H1 (cell line): ENCODE measurements around the gene PSMD12. TPM values are rescaled to one million over a fixed set of nuclear protein-coding genes. Genes with fewer than 3 reads are reported as not detected.

ENCODE experiments used
- CTCF ChIA-PET: fragments of 300-600 bp; sonication (Branson Sonifier 250); formaldehyde crosslinking; loops from one replicate; lab custom pipeline; 2021; ENCODE audit not compliant: partially characterized antibody; lab: Charles Lee
- POLR2A ChIA-PET: fragments of 300-600 bp; sonication (Branson Sonifier 250); formaldehyde crosslinking; loops from one replicate; lab custom pipeline; 2021; ENCODE audit warnings: inconsistent platforms; ENCODE audit not compliant: partially characterized antibody; lab: Charles Lee
- DNase-seq, 2 experiments: peaks; one replicate each; pipeline versions ENCODE4 v3.0.0 to v3.0.0-alpha.2; 2010 to 2022; ENCODE audit warnings: low spot score in 2 of 2, low read depth in 1 of 2, mixed read lengths in 1 of 2
- FAIRE-seq: peaks from 2 replicates; lab custom pipeline; 2011; peaks lifted over from hg19 to GRCh38; lab: Jason Lieb, UNC
- H2AFZ ChIP-seq: 2 replicates; pipeline ENCODE4 v1.8.1; 2012; ENCODE audit warnings: low read length, inconsistent platforms
- H2AK5ac ChIP-seq: 2 replicates; pipeline ENCODE4 v1.6.1; 2013; ENCODE audit warnings: low read depth, low read length
- H2BK120ac ChIP-seq: replicated peaks from 2 replicates; pipeline ENCODE3; 2013; ENCODE audit warnings: low read depth, low read length, inconsistent platforms
- H2BK12ac ChIP-seq: 2 replicates; pipeline ENCODE4 v1.6.1; 2013; ENCODE audit warnings: low read depth, low read length
- H2BK15ac ChIP-seq: 2 replicates; pipeline ENCODE4 v1.6.1; 2013; ENCODE audit warnings: low read length
- H2BK20ac ChIP-seq: 2 replicates; pipeline ENCODE4 v1.6.1; 2013; ENCODE audit warnings: low read length
- H2BK5ac ChIP-seq: 2 replicates; pipeline ENCODE4 v1.6.1; 2013; ENCODE audit warnings: low read depth, low read length
- H3K14ac ChIP-seq: 2 replicates; pipeline ENCODE4 v1.6.1; 2013; ENCODE audit warnings: inconsistent platforms; ENCODE audit not compliant: insufficient read length
- H3K18ac ChIP-seq: 2 replicates; pipeline ENCODE4 v1.6.1; 2013; ENCODE audit warnings: low read length; ENCODE audit errors: extremely low read depth
- H3K23ac ChIP-seq: 2 replicates; pipeline ENCODE4 v1.6.1; 2013; ENCODE audit warnings: inconsistent platforms; ENCODE audit not compliant: insufficient read length
- H3K23me2 ChIP-seq: 2 replicates; pipeline ENCODE4 v1.6.1; 2013; ENCODE audit warnings: low read depth, low read length
- H3K27ac ChIP-seq: 2 replicates; pipeline ENCODE4 v1.6.1; 2011; ENCODE audit warnings: low read depth, low read length, inconsistent platforms
- H3K27me3 ChIP-seq, 4 experiments: replicated peaks in 1 of 4; 1 replicate in 1 of 4; 2 replicates in 3 of 4; pipeline versions ENCODE4 v1.6.1 to v1.8.1; 2011 to 2013; ENCODE audit warnings: low read length in 3 of 4, mild to moderate bottlenecking in 3 of 4, inconsistent platforms in 2 of 4, mixed read lengths in 2 of 4, moderate library complexity in 1 of 4; ENCODE audit not compliant: control insufficient read depth in 3 of 4, insufficient read depth in 3 of 4; ENCODE audit errors: extremely low read depth in 1 of 4
- H3K36me3 ChIP-seq, 4 experiments: 2 replicates each; pipeline versions ENCODE4 v1.6.1 to v1.8.1; 2011 to 2013; ENCODE audit warnings: mild to moderate bottlenecking in 4 of 4, low read length in 3 of 4, moderate library complexity in 2 of 4, control low read depth in 1 of 4, inconsistent platforms in 1 of 4; ENCODE audit not compliant: insufficient read depth in 4 of 4, control insufficient read depth in 2 of 4
- H3K4ac ChIP-seq: replicated peaks from 2 replicates; pipeline ENCODE3; 2013; ENCODE audit warnings: low read length, low read depth, mixed read lengths, inconsistent platforms; ENCODE audit not compliant: insufficient read length
- H3K4me1 ChIP-seq, 4 experiments: replicated peaks in 1 of 4; 1 replicate in 1 of 4; 2 replicates in 3 of 4; pipeline versions ENCODE4 v1.6.1 to v1.8.1; 2011 to 2013; ENCODE audit warnings: low read length in 3 of 4, inconsistent platforms in 2 of 4, mixed read lengths in 1 of 4; ENCODE audit not compliant: insufficient read depth in 4 of 4, control insufficient read depth in 3 of 4
- H3K4me2 ChIP-seq, 2 experiments: 2 replicates each; pipeline versions ENCODE4 v1.6.1 to v1.8.1; 2011 to 2013; ENCODE audit warnings: low read depth in 2 of 2, low read length in 2 of 2, control low read depth in 1 of 2, inconsistent platforms in 1 of 2, mild to moderate bottlenecking in 1 of 2; ENCODE audit not compliant: insufficient read depth in 1 of 2
- H3K4me3 ChIP-seq, 4 experiments: fragments of 200-600, 300-600 bp in 1 of 4; sonication (generic), shearing (Covaris generic), sonication (Bioruptor Twin) in 1 of 4; 2 replicates each; pipeline versions ENCODE4 v1.5.1 to v1.8.1; 2011 to 2016; ENCODE audit warnings: low read length in 4 of 4, low read depth in 3 of 4, control low read depth in 2 of 4, inconsistent platforms in 2 of 4, mild to moderate bottlenecking in 2 of 4, mixed read lengths in 1 of 4, moderate library complexity in 1 of 4; ENCODE audit not compliant: insufficient read depth in 2 of 4; ENCODE audit errors: extremely low read depth in 1 of 4
- H3K56ac ChIP-seq: replicated peaks from 2 replicates; pipeline ENCODE3; 2013; ENCODE audit warnings: low read depth, mild to moderate bottlenecking, mixed read lengths, low read length, inconsistent platforms; ENCODE audit not compliant: insufficient read length
- H3K79me1 ChIP-seq: 2 replicates; pipeline ENCODE4 v1.6.1; 2013; ENCODE audit warnings: low read depth, low read length, control low read depth
- H3K79me2 ChIP-seq, 2 experiments: 2 replicates each; pipeline versions ENCODE4 v1.6.1 to v1.8.1; 2012 to 2013; ENCODE audit warnings: low read length in 2 of 2, mild to moderate bottlenecking in 2 of 2, inconsistent platforms in 1 of 2; ENCODE audit not compliant: insufficient read depth in 2 of 2, control insufficient read depth in 1 of 2
- H3K9ac ChIP-seq, 4 experiments: replicated peaks in 1 of 4; 1 replicate in 1 of 4; 2 replicates in 3 of 4; pipeline versions ENCODE4 v1.6.1 to v1.8.1; 2011 to 2013; ENCODE audit warnings: low read depth in 3 of 4, low read length in 3 of 4, control low read depth in 2 of 4, mild to moderate bottlenecking in 2 of 4, moderate library complexity in 2 of 4, inconsistent platforms in 1 of 4; ENCODE audit errors: extremely low read depth in 1 of 4
- H3K9me3 ChIP-seq, 2 experiments: 2 replicates each; pipeline versions ENCODE4 v1.6.1 to v1.8.1; 2012 to 2013; ENCODE audit warnings: mild to moderate bottlenecking in 2 of 2, moderate library complexity in 2 of 2, control low read depth in 1 of 2, inconsistent platforms in 1 of 2, low read depth in 1 of 2, low read length in 1 of 2, mixed read lengths in 1 of 2; ENCODE audit not compliant: insufficient read depth in 2 of 2
- H4K20me1 ChIP-seq, 2 experiments: replicated peaks in 1 of 2; 2 replicates each; pipeline versions ENCODE3 to v1.8.1; 2011 to 2013; ENCODE audit warnings: inconsistent platforms in 2 of 2, low read length in 2 of 2, mild to moderate bottlenecking in 1 of 2; ENCODE audit not compliant: insufficient read depth in 2 of 2, control insufficient read depth in 1 of 2
- H4K5ac ChIP-seq: 2 replicates; pipeline ENCODE4 v1.6.1; 2013; ENCODE audit warnings: low read length, low read depth, mixed read lengths, inconsistent platforms; ENCODE audit not compliant: insufficient read length
- H4K8ac ChIP-seq: 2 replicates; pipeline ENCODE4 v1.8.0; 2013; ENCODE audit warnings: mild to moderate bottlenecking, moderate library complexity, low read length, inconsistent platforms; ENCODE audit not compliant: insufficient read depth; ENCODE audit errors: extremely low read depth
- H4K91ac ChIP-seq: replicated peaks from 2 replicates; pipeline ENCODE3; 2013; ENCODE audit warnings: low read length, mixed read lengths, inconsistent platforms; ENCODE audit not compliant: insufficient read length
- EZH2 ChIP-seq: fragments of 200-600 bp; sonication (generic); IDR thresholded peaks from 2 replicates; pipeline ENCODE4 v1.7.1; 2012; ENCODE audit warnings: low read depth, mild to moderate bottlenecking, moderate library complexity, low read length, inconsistent platforms; ENCODE audit not compliant: severe bottlenecking
- POLR2AphosphoS5 ChIP-seq: IDR thresholded peaks from 2 replicates; pipeline ENCODE4 v1.6.1; 2011; ENCODE audit warnings: low read depth, low read length
- WGBS, 2 experiments: shearing (Covaris generic) in 1 of 2; methylation state at CpG; one replicate each; pipeline versions ENCODE4 v1.1.6 to v1.1.7; 2013 to 2015; ENCODE audit warnings: low lambda C conversion rate in 2 of 2, mixed read lengths in 2 of 2, inconsistent platforms in 1 of 2, low coverage in 1 of 2, missing lambda C conversion rate in 1 of 2; ENCODE audit not compliant: insufficient replicate concordance in 2 of 2, insufficient coverage in 1 of 2, insufficient read length in 1 of 2; ENCODE audit errors: extremely low coverage in 1 of 2, missing lambda C conversion rate in 1 of 2; 5-methylcytosine and 5-hydroxymethylcytosine counted together
- polyA plus RNA-seq, 7 experiments: library from polyadenylated mRNA; depleted of rRNA in 3 of 7; stranded (reverse) in 5 of 7; unstranded in 2 of 7; fragments of >200 nt in 5 of 7; fragments of 200-250 nt in 2 of 7; gene quantifications; 1 replicate in 5 of 7; 2 replicates in 1 of 7; 4 replicates in 1 of 7; pipeline versions ENCODE4 v1.2.1 to v1.2.3, GENCODE V29; 2011 to 2013; ENCODE audit warnings: missing spikeins in 2 of 7, mixed read lengths in 2 of 7
- total RNA-seq: library from RNA; stranded (reverse); fragmentation: NEBNext Ultra II Directional; extraction: Animal tissue kit (Norgen Biotek cat#: 25700); gene quantifications from 2 replicates; pipeline ENCODE4 v1.2.1, GENCODE V29; 2021

PSMD12 gene
- total and polyA plus RNA-seq, 2 of the 8 experiments (the other 6 are each of a cell fraction or from before 2014, with no cell fraction given) = 14.0 to 82.4 TPM

DNA sequence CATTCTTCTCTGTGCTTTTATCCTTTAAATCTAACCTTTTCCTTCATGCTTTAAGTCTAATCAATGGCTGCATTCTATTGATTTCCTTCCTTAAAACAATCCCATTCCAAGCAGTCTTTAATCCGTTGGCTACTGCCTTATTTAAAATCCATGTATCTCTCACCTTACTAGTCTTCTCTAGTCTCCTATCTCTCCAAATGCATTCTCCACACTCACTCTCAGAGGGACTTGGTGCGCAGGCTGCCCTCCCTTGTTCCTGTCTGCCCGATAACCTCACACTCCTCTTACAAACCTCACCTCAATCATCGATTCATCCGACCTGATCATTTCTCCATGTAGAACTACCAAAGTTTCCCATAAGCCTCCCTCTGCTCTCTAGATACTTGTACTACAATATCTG is 23.1 kb downstream of the PSMD12 start:
- H3K4me1 ChIP-seq = no peaks in the 10 kb centered on the region
- no peak overlapping the region for H3K14ac ChIP-seq
- POLR2A ChIA-PET = interaction anchor here (0.6 to 2.2 kb wide), 2 partner anchors 10 to 365 kb away, joined by 3 to 7 read pairs; no protein-coding TSS in a partner anchor
- H3K9me3 ChIP-seq = no peaks in the 10 kb centered on the region
- WGBS, 2 experiments = 97 to 100% methylated on average over 3 to 5 of the region's 5 CpGs
- CTCF ChIA-PET = interaction anchor here (1.3 to 2.0 kb wide), 2 partner anchors 10 to 21 kb away, joined by 5 to 6 read pairs; no protein-coding TSS in a partner anchor
- no peak overlapping the region for H3K18ac ChIP-seq
- H4K8ac ChIP-seq = no peak overlapping the region
- H4K5ac ChIP-seq = no peak overlapping the region
- FAIRE-seq (no peak), DNase-seq (no peak)
- no peak overlapping the region for H2AFZ ChIP-seq
- no peak overlapping the region for H3K56ac ChIP-seq
- peaks cover 12 to 73% (median 54%) of the 10 kb centered on the region in 4 experiments for H3K36me3 ChIP-seq
- H3K23ac ChIP-seq = no peak overlapping the region
- no peaks in the 10 kb centered on the region for H3K79me2 ChIP-seq
- no peak overlapping the region for H3K9ac ChIP-seq
- H3K23me2 ChIP-seq = no peaks in the 10 kb centered on the region
- no peak overlapping the region for H3K27ac ChIP-seq
- H4K91ac ChIP-seq = no peak overlapping the region
- no peak overlapping the region for H2BK120ac ChIP-seq
- H2BK5ac ChIP-seq = no peak overlapping the region
- H3K4me3 ChIP-seq = no peak overlapping the region
- TF ChIP-seq EZH2 (no peak), POLR2AphosphoS5 (0 out of 2 replicates have a peak, but pooled peaks have one; percentile 40)
- TF ChIP-seq, all 59 proteins: peak for 1
- H3K4me2 ChIP-seq = no peak overlapping the region
- H4K20me1 ChIP-seq = peaks cover 0 to 2% of the 10 kb centered on the region in 2 experiments
- no peak overlapping the region for H2AK5ac ChIP-seq
- H3K27me3 ChIP-seq = no peaks in the 10 kb centered on the region
- H2BK15ac ChIP-seq = no peak overlapping the region
- no peak overlapping the region for H3K4ac ChIP-seq
- no peak overlapping the region for H2BK12ac ChIP-seq
- no peaks in the 10 kb centered on the region for H3K79me1 ChIP-seq
- no peak overlapping the region for H2BK20ac ChIP-seq
